ENCODE data around the gene BCORL1.

DNA sequence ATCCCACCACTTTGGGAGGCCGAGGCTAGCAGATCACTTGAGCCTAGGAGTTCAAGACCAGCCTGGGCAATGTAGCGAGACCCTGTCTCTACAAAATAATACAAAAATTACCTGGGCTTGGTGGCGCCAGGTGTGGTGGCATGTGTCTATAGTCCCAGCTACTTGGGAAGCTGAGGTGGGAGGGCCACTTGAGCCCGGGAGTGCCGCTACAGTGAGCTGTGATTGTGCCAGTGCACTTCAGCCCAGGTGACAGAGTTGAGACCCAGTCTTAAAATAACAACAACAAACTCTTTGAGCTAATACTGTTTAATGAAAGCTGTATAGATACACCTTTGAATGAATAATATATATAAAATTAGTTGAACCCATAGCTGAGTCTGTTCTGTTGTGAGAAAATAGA lies 9.7 kb downstream of the BCORL1 start:
- no peak for TF ChIP-seq POLR2A (IDR thresholded peaks at IDR 0.05)
- TF ChIP-seq, protein P1, sequence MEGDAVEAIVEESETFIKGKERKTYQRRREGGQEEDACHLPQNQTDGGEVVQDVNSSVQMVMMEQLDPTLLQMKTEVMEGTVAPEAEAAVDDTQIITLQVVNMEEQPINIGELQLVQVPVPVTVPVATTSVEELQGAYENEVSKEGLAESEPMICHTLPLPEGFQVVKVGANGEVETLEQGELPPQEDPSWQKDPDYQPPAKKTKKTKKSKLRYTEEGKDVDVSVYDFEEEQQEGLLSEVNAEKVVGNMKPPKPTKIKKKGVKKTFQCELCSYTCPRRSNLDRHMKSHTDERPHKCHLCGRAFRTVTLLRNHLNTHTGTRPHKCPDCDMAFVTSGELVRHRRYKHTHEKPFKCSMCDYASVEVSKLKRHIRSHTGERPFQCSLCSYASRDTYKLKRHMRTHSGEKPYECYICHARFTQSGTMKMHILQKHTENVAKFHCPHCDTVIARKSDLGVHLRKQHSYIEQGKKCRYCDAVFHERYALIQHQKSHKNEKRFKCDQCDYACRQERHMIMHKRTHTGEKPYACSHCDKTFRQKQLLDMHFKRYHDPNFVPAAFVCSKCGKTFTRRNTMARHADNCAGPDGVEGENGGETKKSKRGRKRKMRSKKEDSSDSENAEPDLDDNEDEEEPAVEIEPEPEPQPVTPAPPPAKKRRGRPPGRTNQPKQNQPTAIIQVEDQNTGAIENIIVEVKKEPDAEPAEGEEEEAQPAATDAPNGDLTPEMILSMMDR (IDR thresholded peaks at IDR 0.05), result no peak
